ENCODE results near the gene MATN4. TPM values are rescaled to one million over a fixed set of nuclear protein-coding genes. Genes with fewer than 3 reads are reported as not detected.

Gene MATN4
- polyA plus RNA-seq, 6 donors from 2014 or later: not detected

DNA sequence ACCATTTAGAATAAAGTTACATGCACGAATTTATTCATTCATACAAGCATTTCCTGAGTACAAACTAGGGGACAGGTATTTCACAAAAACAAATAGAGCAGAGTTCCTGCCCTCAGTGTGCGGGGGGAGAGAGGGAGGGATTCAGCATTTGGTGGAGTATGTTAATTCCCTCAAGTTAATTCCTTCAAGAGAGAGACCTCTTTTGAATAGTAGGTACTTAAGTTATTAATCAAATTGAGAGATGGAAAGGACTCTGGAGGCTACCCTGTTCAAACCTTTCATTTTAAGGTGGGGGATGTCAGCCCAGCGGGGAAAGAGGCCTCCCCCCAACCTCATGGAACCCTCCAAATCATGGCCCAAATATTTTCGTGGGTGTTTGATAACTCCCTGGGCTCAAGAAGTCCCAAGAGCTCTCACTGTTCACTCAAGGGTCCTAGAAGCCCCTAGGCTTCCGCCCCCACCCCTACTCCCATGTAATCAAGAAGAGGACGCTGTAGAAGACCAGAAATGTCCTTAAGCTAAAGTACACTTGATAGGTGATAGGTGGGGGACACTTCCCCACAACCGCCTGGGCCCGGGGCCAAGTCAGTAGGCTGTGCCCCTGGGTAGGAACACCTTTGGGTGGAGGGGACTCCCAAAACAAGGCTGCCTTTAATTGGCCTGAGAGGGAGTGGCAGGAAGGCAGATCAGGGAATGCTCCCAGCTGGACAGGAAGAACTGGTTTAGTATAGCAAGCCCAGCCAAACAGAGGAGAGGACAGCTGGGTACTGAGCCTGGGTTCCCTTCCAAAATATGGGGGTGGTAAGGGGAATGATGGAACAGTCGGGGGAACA, 37.2 kb upstream of the MATN4 start:
- no peaks in the 10 kb centered on the region for H3K36me3 Mint-ChIP-seq
- H3K4me1 Mint-ChIP-seq: peaks cover 12 to 39% (median 21%) of the 10 kb centered on the region in 3 donors
- peak overlapping the region in 1 of 6 donors; percentile 88 for H3K27ac Mint-ChIP-seq
- no peak for DNase-seq
- no peak overlapping the region for H3K4me3 Mint-ChIP-seq
- no peaks in the 10 kb centered on the region for H3K9me3 Mint-ChIP-seq
- H3K27me3 Mint-ChIP-seq: peaks cover 31 to 72% (median 31%) of the 10 kb centered on the region in 3 donors
- ATAC-seq (ENCODE audit: low read depth in 2 of 2): no peak

GRCh38 chr20:45344168-45344860, 36.2 kb upstream of the MATN4 start:
- Mint-ChIP-seq H3K4me1 (peaks cover 12 to 39% (median 21%) of the 10 kb centered on the region in 3 donors), H3K36me3 (no peaks in the 10 kb centered on the region), H3K27ac (no peak overlapping the region), H3K27me3 (peaks cover 24 to 80% (median 37%) of the 10 kb centered on the region in 3 donors), H3K4me3 (peak overlapping the region in 1 of 8 donors; percentile 10), H3K9me3 (no peaks in the 10 kb centered on the region)
- ATAC-seq (ENCODE audit: low read depth in 2 of 2): no peak
- DNase-seq: no peak

DNA sequence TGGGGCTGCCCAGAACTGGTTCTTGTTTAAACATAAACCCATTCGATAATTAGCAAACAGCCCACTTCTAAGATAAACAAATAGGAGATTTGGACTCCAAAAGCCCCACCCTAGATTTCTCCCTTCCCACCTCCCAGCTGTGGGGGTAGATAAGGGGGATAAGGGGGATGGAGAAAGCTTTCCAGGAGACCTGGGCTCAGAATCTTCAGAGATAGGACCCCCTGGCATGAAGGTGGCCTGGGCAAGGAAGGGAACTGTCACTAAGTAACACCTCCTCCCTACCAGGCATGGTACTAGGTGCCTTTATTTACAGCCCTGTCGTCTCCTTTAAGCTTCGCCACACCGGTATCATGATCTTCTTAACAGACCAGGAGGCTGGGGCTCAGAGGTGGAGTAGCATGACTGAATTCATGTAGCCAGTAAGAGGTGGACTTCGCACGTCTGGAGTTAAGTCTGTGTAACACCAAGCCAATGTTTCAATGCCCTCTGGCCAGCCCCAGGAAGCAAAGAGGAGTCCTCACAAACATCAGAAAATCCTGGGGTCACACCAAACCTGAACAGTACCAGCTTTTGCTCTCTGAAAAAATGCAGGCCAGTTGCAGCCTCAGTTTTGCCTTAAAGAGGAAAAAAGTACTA, 35.6 kb upstream of the MATN4 start:
- H3K27me3 Mint-ChIP-seq: peaks cover 24 to 85% (median 43%) of the 10 kb centered on the region in 3 donors
- no peaks in the 10 kb centered on the region for H3K9me3 Mint-ChIP-seq
- no peak overlapping the region for H3K27ac Mint-ChIP-seq
- no peaks in the 10 kb centered on the region for H3K36me3 Mint-ChIP-seq
- DNase-seq: no peak
- no peak for ATAC-seq (ENCODE audit: low read depth in 2 of 2)
- H3K4me1 Mint-ChIP-seq: peaks cover 11 to 39% (median 21%) of the 10 kb centered on the region in 3 donors
- H3K4me3 Mint-ChIP-seq: no peak overlapping the region

DNA sequence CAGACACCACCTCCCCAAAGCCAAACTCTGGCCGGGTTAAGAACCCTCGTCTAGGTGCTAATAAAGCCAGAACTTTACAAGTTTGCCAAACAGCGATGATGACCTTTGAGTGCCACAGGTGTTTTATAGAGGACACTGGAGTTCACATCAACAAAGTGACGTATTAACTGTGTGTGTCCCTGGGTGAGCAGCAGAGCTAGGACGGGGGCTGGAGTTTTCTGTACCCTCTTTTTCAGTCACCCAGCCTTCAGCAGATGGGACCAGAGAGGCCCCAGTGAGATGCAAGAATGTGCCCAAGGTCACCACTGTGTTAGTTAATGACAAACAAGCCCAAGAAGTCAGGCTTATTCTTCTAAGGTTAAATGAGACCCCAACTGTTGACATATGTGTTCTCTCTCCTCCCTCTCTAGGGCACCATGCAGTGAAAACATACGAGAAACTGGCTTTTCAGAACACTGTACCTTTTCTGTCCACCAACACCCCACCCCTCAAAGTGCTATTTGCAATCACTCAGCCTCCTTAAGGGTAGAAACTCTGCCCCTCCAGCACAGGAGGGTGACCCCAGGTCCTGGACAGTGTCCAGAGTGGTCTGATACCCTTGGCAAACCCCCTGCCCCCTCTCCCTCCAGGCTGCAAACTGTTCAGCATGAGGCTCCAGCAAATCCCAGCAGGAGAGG, 34.9 kb upstream of the MATN4 start:
- Mint-ChIP-seq H3K27ac (no peak overlapping the region), H3K27me3 (peaks cover 24 to 79% (median 44%) of the 10 kb centered on the region in 3 donors), H3K9me3 (no peaks in the 10 kb centered on the region), H3K4me3 (no peak overlapping the region), H3K4me1 (peaks cover 6 to 36% (median 17%) of the 10 kb centered on the region in 3 donors), H3K36me3 (no peaks in the 10 kb centered on the region)
- DNase-seq: no peak
- ATAC-seq (ENCODE audit: low read depth in 2 of 2): no peak

DNA sequence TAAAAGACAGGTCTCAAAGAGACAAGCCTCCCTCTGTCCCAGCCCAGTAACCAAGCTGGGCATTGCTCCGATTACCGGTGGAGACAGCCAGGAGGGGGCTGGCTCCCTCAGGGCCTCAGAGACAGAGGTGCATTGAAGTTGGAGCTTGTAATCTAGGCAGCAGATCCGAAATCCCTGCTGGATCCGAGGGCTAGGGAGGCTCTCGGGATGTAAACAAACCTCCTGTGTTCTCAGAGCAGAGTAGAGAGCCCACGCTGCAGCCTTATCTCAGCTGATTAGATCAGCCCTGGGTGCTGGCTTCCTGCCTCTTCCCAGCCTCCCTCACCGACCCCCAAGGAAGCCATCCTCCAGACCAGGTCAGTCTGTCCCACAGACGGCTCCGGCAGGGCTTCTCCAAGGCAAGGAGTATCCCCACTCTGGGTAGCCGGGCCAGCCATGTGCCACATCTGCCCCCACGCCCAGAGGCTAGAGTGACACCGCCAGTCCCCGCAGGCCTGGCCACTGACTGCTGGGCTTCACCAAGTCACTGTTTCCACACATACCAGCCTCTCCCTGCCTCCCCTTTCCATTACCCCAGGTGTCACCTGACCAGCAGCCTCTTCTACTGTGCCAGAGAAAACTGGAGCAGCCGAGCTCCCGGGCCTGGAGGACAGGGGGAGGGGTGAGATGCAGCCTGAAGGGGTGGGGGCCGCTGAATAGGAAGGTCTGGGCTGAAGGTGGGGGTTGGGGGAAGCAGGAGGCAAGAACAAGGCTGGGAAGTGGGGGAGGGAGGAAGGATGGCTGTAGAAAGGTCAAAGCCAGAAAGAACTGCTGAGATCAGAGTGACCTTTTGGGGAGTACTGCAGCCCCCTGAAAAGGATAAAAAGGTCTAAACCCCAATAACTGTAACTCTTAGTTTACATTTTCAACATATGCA, 34.1 kb upstream of the MATN4 start:
- no peak overlapping the region for H3K4me3 Mint-ChIP-seq
- no peaks in the 10 kb centered on the region for H3K36me3 Mint-ChIP-seq
- peak overlapping the region in 1 of 6 donors; percentile 75 for H3K27ac Mint-ChIP-seq
- H3K27me3 Mint-ChIP-seq: peaks cover 22 to 79% (median 41%) of the 10 kb centered on the region in 3 donors
- ATAC-seq (ENCODE audit: low read depth in 2 of 2): no peak
- peaks cover 0 to 29% (median 13%) of the 10 kb centered on the region in 3 donors for H3K4me1 Mint-ChIP-seq
- DNase-seq: no peak
- no peaks in the 10 kb centered on the region for H3K9me3 Mint-ChIP-seq

DNA sequence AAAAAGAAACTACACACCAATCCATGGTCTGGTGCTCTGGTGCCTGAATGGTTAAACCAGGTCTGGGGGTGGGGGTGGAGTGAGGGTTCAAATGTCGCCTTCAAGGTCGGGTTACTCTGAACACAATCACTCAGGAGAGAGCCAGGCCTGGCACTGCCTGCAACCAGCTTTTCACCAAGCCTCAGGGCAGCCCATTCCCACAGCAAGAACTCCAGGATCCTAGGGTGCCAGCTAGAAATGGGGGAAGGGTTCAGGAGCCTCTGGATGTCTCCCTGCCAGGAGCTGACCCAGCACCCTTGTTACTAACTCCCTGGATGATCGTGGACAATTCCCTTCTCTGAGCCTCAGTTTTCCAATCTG, 33.5 kb upstream of the MATN4 start:
- H3K36me3 Mint-ChIP-seq: no peaks in the 10 kb centered on the region
- H3K4me3 Mint-ChIP-seq: no peak overlapping the region
- no peak for DNase-seq
- peaks cover 17 to 79% (median 41%) of the 10 kb centered on the region in 3 donors for H3K27me3 Mint-ChIP-seq
- H3K4me1 Mint-ChIP-seq: peaks cover 0 to 23% (median 11%) of the 10 kb centered on the region in 3 donors
- no peak for ATAC-seq (ENCODE audit: low read depth in 2 of 2)
- no peaks in the 10 kb centered on the region for H3K9me3 Mint-ChIP-seq
- H3K27ac Mint-ChIP-seq: no peak overlapping the region

GRCh38 chr20:45340951-45341350, 32.9 kb upstream of the MATN4 start:
- ATAC-seq (ENCODE audit: low read depth in 2 of 2) (no peak), DNase-seq (no peak)
- no peaks in the 10 kb centered on the region for H3K36me3 Mint-ChIP-seq
- no peak overlapping the region for H3K4me3 Mint-ChIP-seq
- H3K27ac Mint-ChIP-seq: no peak overlapping the region
- H3K4me1 Mint-ChIP-seq: peaks cover 0 to 17% (median 6%) of the 10 kb centered on the region in 3 donors
- H3K9me3 Mint-ChIP-seq: no peaks in the 10 kb centered on the region
- H3K27me3 Mint-ChIP-seq: peaks cover 14 to 75% (median 37%) of the 10 kb centered on the region in 3 donors

DNA sequence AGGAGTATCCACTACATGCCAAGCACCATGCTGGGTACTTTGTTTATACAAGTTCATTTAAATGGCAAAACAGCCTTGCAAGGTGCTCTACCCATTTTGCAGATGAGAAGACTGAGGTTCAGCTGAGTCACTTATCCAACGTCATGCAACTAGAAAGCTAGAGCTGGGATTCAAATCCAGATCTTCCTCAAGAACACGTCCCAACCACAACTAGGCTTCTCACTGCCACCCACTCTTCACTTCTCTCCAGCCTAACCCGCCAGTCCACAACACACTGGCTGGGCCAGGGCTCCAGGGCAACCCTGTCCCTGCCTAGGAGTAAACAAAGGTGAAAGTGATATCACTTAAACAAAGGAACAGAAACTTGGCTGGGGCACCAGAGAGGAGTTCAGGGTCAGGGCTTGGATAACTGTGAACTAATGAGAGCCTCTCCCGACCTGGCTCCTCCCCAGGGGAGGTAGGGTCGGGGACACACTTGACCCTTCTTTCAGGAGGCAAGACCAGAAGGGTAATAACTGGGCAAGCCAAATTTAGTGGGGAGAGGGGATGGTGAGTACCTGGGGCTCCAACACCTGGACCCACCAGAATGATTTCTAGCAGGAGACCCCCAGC, 32.2 kb upstream of the MATN4 start:
- peaks cover 15 to 75% (median 33%) of the 10 kb centered on the region in 3 donors for H3K27me3 Mint-ChIP-seq
- H3K9me3 Mint-ChIP-seq: no peaks in the 10 kb centered on the region
- no peaks in the 10 kb centered on the region for H3K36me3 Mint-ChIP-seq
- H3K4me1 Mint-ChIP-seq: peaks cover 0 to 11% (median 4%) of the 10 kb centered on the region in 3 donors
- ATAC-seq (ENCODE audit: low read depth in 2 of 2) (no peak), DNase-seq (no peak)
- no peak overlapping the region for H3K27ac Mint-ChIP-seq
- H3K4me3 Mint-ChIP-seq: no peak overlapping the region

DNA sequence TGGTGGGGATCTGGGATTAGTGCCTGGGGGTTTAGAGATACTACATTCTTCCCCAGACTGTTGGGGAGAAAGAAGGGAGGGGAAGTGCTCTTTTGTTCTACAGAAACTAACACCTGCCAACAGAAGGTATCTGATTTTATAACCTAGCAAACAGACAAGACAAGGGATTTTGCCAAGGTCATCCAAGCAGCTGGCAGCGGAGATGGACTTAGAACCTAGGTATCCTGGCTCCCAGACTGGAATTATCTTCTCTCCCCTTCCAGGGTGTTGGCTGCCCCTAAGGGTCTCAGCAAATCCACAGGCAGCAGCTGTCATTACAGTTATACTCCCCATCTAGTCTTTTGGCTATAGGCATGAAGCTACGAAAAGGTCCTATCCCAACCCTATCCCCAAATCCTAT, 31.7 kb upstream of the MATN4 start:
- Mint-ChIP-seq H3K9me3 (no peaks in the 10 kb centered on the region), H3K4me3 (no peak overlapping the region), H3K4me1 (peaks cover 0 to 5% (median under 1%) of the 10 kb centered on the region in 3 donors), H3K36me3 (no peaks in the 10 kb centered on the region), H3K27me3 (peaks cover 10 to 71% (median 33%) of the 10 kb centered on the region in 3 donors), H3K27ac (peak overlapping the region in 1 of 6 donors; percentile 57)
- no peak for ATAC-seq (ENCODE audit: low read depth in 2 of 2)
- DNase-seq: no peak

DNA sequence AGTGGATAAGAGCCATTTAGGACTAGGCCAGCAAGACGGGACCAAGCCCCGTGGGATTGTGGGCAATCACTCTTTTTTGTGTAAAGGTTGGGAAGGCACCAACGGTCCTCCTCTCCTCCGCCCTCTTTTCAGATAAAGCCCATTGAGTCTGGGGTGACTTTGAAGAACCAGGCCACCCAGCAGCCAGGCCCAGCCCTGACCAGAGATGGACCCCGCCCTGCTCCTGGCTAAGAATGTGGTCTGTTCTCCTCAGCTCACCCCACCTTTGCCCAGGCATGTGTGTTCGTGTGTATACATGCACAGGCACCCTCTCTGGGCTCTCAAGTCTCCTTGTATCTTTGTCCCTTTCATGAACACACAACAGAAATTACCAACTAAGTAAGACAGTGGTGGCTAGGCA, 31.0 kb upstream of the MATN4 start:
- DNase-seq (no peak), ATAC-seq (ENCODE audit: low read depth in 2 of 2) (no peak)
- Mint-ChIP-seq H3K9me3 (no peaks in the 10 kb centered on the region), H3K4me3 (no peak overlapping the region), H3K4me1 (peaks cover 0 to under 1% (median 0%) of the 10 kb centered on the region in 3 donors), H3K27ac (no peak overlapping the region), H3K36me3 (no peaks in the 10 kb centered on the region), H3K27me3 (peaks cover 10 to 64% (median 33%) of the 10 kb centered on the region in 3 donors)

GRCh38 chr20:45338121-45339030, 30.3 kb upstream of the MATN4 start:
- Mint-ChIP-seq H3K9me3 (no peaks in the 10 kb centered on the region), H3K4me1 (no peaks in the 10 kb centered on the region), H3K36me3 (no peaks in the 10 kb centered on the region), H3K27ac (no peak overlapping the region), H3K27me3 (peaks cover 10 to 61% (median 33%) of the 10 kb centered on the region in 3 donors), H3K4me3 (no peak overlapping the region)
- DNase-seq (no peak), ATAC-seq (ENCODE audit: low read depth in 2 of 2) (no peak)
